Fibroblast of mammary gland (primary cell): ENCODE data around the gene TTC22.
A peak's percentile ranks its signal among the peaks of the same experiment; 100 is the strongest.

Experiments
- DNase-seq: peaks from one replicate; pipeline ENCODE4 v3.0.0-alpha.2; 2010; ENCODE audit warnings: low read depth
- H3K4me3 ChIP-seq: 2 replicates; pipeline ENCODE4 v1.5.1; 2011; ENCODE audit warnings: low read depth, mild to moderate bottlenecking, low read length, moderate library complexity; ENCODE audit not compliant: control insufficient read depth
- TF ChIP-seq, protein P1 (sequence below): conservative IDR thresholded peaks from 2 replicates; pipeline ENCODE4 v1.5.1; 2011; ENCODE audit warnings: low read depth, low read length, inconsistent platforms; ENCODE audit not compliant: control insufficient read depth, insufficient read depth

The TTC22 gene

DNA sequence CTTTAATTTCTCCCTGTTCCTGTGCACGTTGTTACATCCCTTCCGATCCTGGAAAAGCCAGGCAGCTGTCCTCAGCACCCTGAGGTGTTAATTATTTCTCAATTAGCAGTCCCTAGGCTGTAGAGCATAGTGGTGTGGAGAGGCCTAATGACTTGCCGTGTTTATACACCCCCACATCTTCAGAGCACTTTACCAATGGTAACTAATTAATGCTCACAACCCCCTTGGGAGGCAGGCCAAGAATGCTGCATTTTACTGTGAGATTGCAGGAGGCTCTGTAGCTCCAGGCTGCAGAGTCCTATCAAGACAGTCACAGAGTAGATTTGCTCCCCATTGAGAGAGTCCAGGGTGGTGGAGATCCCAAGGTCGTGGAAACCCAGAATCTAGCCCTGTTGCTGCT lies 34.4 kb downstream of the TTC22 start:
- H3K4me3 ChIP-seq = no peak overlapping the region
- TF ChIP-seq, protein P1, sequence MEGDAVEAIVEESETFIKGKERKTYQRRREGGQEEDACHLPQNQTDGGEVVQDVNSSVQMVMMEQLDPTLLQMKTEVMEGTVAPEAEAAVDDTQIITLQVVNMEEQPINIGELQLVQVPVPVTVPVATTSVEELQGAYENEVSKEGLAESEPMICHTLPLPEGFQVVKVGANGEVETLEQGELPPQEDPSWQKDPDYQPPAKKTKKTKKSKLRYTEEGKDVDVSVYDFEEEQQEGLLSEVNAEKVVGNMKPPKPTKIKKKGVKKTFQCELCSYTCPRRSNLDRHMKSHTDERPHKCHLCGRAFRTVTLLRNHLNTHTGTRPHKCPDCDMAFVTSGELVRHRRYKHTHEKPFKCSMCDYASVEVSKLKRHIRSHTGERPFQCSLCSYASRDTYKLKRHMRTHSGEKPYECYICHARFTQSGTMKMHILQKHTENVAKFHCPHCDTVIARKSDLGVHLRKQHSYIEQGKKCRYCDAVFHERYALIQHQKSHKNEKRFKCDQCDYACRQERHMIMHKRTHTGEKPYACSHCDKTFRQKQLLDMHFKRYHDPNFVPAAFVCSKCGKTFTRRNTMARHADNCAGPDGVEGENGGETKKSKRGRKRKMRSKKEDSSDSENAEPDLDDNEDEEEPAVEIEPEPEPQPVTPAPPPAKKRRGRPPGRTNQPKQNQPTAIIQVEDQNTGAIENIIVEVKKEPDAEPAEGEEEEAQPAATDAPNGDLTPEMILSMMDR = no peak
- DNase-seq = no peak

DNA sequence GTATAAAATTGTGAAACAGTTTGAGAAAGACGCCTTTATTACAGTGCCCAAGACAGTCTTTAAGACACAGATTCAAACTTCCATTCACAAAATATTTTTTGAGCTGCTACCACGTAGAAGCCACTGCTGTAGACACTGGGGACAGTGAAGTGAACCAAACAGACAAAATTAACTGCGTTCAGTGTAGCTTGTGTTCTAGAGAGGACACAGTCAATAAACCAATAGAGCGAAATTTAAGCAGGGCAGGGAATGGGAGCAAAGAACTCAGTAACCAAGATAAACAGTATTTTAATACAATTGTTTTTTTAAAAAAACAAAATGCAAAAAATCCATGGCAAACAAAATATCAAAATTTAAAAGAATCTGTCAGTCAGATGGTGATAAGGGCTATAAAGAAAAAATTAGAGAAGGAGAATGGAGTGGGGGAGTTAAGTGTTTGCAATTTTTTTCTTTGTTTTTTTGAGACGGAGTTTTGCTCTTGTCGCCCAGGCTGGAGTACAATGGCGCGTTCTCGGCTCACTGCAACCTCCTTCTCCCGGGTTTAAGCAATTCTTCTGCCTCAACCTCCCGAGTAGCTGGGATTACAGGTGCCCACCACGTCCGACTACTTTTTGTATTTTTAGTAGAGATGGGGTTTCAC lies 36.1 kb downstream of the TTC22 start:
- TF ChIP-seq, protein P1 = no peak
- H3K4me3 ChIP-seq = peak overlapping the region; percentile 59
- no peak for DNase-seq

DNA sequence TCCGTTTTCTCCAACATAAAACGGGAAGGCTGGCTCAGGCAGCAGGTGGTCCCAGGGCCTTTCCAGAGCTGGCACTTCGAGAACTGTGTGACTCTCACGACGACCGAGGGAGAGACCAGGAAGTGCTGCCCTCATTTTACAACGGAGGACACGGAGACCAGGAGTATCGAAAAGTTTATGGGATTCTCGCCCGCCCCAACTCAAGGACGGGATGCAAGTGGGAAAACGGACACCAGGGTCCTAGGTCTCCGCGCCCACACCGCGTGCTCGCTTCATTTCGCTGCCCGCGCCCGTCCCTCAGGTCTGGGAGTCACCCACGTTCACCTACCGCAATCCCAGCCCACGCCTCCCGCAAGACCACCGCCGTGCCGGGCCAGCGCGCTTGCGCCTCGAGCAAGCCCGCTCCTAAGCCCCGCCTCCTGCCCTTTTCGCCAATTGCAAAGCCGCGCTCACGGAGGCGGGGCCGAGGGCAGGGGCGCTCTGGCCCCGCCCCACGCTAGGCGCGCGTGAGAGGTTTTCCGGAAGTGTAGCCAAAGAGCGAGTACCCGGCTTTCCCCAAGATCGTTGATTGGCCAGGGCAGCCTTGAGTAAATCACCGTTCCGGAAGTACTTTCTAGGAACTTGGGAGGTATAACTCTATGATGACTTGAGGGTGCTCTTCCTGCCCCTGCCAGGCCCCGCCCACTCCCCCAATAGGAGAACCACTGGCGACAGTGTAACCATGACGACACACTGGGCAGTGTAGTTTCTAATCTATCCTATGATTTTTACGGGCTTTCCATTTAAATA lies 36.8 kb downstream of the TTC22 start, which contains the start of gene PARS2:
PARS2 (minus strand) TSS at position 391 of the 789 bp plus-strand sequence. CDS start 5,362 bp downstream, outside the sequence.
- peak; percentile 99 for DNase-seq
- peak within 1 kb of the TSS; percentile 94 for H3K4me3 ChIP-seq
- TF ChIP-seq, protein P1 = no peak

DNA sequence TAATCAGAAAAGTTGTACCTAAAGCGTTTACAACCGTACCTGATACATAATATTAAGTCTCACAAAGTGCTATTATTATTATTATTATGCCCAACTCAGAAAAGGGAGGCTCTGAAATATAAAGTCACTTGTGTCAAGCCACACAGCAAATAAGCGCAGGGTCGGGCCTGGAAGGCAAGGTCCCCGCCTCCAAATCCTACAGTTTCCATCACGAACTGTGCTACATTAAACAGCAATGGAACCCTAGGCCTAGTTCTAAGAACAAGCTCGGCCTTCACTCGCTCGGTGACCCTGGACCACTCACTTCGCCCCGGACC lies 37.3 kb downstream of the TTC22 start:
- H3K4me3 ChIP-seq = peak overlapping the region; percentile 94
- TF ChIP-seq, protein P1 = no peak
- no peak for DNase-seq

DNA sequence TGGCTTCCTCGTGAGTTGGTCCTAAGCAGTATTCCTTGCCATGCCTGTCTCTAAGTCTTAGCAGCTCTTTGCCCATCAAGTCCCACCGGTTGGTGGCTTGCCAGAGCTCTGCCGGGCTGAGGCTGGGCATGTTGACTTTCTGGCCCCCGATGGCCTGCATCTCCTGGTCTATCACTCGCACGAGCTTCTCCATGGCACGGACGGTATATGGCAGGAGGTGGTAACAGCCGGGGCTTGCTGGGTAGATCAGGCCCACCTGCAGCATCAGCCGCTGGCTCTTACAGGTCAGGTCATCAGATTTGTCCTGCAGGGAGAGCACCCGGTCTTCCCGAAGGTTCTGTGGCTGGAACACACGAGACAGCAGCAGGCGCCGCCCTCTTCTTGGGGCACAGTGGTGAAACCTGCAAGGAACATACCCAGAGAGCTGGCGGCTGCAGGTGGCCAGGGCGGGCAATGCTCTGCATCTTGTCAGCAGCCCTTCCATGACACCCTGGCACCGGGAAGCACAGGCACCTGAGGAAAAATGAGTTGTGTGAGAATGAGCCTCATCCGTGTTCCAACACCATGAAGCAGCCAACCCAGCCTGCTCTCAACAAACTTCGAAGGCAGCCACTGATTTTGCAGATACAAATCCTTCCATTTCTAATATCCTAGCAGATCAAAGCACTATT lies 42.3 kb downstream of the TTC22 start:
- TF ChIP-seq, protein P1 = no peak
- DNase-seq = no peak
- no peak overlapping the region for H3K4me3 ChIP-seq

DNA sequence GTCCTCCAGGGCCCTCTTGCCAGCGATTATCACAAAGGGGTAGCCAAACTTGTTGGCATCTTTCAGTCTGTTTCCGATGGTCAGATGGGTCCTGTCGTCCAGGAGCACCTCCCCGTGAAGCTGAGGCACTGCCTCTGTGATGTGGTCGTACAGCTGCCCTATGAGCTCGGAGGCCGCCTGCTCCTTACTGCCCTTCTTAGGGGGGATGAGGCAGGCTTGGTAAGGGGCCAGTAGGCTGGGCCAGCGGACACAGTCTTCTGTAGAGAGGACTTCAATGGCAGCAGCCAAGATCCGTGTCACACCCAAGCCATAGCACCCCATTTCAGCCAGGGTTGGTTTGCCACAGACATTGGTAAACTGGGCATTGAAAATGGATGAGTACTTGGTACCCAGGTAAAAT lies 43.3 kb downstream of the TTC22 start:
- H3K4me3 ChIP-seq = no peak overlapping the region
- TF ChIP-seq, protein P1 = no peak
- no peak for DNase-seq
